GM19438 (cell line): ENCODE results near the gene PPIL1.

Experiments
- ATAC-seq: cut with Tn5 transposase; IDR thresholded peaks from one replicate; pipeline ENCODE4 v1.9.1; 2021; ENCODE audit warnings: low read depth; ENCODE audit not compliant: unreplicated experiment

PPIL1 gene

GRCh38 chr6:36857325-36857724, 17.3 kb downstream of the PPIL1 start:
- no peak for ATAC-seq

DNA sequence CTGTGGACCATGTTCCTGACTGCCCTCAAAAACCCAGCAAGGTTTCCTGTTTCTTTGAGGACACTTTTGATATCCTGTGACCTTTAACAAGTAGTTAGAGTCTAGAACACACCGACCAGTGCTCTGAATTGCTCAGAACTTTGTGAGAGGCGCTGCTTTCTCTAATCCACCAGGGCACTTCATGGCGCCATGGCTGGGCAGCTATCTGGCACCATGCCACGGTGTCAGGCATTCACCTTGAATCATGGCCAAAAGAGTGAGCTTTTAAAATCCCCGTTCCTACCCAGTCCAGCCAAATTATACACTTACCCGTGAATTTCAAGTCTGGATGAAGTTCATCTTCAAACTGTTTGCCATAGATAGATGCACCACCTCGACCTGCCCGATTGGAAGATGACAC, 18.3 kb downstream of the PPIL1 start:
- no peak for ATAC-seq

DNA sequence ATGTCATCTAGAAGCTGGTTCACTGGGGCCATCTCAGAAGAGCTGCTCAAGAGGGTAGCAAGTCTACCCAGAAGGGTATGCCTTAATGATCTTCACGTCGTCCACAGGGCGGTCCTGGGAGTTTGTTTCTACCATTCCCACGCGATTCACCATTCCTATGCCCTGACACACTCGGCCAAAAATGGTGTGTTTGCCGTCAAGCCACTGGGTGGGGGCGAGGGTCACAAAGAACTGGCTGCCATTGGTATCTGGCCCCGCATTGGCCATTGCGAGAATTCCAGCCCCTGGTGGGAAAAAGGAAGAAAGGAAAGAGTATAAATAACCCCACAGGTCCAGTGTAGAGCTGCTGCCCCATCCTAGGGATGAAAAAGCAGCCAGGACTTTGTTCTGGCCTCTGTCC, 18.9 kb downstream of the PPIL1 start:
- ATAC-seq, result no peak

DNA sequence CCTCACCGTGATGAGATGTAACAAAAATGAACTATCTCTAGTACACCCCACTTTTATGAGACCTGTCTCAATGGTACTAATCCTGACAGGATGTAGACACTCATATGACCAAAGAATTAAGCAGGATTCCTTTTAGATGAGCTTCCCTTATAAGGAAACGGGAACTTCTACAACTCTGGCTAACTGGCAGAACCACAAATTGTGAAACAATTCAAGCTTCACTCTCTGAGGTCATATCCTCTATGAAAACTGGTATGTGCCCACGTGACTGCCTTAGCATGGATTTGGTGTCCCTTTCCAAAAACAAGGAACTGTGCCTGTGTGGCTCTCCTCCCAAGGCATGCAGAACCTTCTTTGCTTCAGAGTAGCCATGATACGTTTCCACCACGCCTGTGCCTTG, 21.3 kb downstream of the PPIL1 start:
- no peak for ATAC-seq

DNA sequence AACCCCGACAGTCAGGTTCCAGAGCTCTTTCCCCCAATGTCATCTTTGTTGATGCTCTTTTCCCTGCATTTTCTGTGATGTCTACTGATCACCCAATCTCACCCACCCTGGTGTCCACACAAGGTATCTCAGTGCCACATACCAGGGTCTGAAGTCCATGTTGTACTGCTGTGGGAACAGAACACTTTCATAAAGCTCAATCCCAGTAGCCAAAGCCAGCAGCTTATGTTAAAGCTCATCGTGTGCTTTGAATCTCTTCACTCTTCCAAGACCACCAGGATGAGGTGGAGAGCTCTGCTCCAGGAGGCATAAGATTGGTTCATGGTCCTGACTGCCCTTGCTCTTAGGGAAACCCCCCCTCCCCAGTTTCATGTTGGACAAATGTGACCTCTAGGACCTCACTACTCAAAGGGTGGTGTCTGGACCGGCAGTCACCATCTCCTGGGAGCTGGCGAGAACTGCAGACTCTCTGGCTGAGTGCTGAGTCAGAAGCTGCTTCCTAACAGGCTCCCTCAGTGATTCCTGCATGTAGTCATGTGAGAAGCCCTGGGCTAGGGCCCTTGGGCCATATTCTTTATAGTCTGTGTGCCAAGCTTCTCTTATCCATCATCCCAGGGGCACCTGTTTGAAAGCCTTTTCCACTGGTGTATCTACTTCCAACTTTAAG, 22.0 kb downstream of the PPIL1 start:
- ATAC-seq, result no peak

DNA sequence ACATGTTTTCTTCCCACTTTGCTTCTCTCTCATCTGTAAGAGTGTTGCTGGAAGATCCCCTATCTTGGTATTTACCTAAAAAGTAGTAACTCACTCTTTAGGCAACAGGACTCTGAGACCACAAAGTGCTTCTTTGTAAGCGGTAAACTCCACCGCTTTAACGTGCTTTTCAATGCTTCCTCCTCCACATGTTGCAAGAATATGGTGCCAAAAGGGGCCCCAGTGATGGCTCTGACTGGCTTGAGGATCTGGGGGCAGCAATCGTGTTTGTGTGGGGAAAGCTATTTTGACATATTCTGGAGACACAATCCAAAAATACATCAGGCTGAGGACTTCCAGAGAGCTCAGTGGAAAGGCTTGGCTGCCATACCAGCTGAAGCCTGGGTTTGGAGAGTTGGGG, 23.0 kb downstream of the PPIL1 start:
- no peak for ATAC-seq

DNA sequence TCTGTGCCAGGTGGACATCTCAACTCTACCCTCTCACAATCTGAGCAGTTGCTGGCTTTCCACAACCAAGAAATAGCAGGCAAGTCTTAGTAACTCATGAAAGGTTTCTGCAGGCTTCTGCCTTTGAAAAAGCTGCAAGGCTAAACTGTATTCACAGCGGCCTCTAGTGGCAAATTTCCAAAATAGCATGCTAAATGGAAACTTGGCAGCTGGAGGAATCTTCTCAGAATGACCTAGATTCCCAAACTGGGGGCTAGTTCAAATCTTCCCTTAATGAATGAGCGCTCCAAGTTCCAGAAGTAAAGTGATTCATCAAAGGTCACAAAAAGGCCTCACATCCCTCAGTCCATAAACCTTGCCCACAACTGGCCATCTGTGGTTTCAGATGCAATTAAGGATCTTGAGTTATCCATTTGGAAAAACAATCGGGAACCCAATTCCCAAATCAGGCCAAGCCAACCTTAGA, 23.4 kb downstream of the PPIL1 start:
- ATAC-seq, result no peak

DNA sequence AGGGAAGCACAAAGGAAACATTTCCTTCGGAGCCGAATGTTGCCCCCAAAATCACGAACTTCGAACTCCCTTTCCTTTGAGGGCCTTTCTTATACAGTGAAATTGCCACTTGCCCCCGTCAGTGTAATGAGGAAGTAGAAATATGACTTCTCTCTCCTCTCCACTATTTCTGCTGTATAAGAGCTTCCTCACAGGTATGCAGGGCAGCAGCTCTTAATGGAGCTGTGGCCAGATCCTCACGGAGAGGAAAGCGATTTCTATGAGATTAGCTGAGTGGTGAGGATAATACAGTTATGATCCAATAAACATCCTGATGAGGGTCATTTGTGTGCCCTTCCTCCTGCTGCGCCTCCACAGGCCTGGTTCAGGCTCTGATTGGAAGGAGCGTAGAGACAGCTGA, 24.6 kb downstream of the PPIL1 start:
- ATAC-seq, result no peak

DNA sequence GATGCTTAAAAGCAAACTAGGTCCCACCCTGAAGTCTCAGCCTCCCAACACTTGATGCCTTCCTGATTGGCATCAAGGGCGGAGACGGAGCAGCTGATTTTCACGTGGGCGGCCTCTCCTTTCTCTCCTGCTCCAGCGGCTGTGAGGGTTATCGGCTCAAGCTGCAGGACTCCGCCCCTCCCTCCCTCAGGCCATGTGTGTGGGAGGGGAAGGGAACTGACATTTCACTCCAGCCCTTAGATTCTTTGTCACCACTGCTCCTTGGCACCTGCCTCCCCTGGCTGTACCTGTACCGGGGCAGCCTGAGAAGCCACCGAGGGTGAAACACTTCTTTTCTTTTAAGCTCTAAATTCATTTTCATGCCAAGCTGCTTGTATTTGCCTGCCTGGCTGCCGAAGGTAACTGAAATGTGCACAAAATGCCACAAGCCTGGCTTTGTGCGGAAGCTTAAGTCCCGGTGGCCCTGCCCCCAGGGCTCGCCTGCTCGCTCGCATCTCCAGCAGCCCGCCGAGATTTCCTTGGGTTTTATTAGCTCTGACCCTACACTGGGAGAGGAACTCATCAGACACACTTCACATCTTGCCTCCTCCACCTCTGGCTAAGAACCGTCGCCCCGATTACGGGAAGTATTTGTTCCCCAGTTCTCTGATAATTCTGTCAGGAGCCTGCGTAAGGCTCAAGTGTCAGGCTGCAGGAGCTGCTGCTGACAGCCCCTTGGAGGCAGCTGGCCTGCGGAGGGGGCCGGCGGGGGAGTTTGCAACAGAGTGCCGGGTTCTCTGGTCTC, 25.8 kb downstream of the PPIL1 start:
- ATAC-seq, result no peak

- no peak for ATAC-seq
These were observed 26.6 kb downstream of the PPIL1 start for GRCh38 chr6:36847991-36848390.

DNA sequence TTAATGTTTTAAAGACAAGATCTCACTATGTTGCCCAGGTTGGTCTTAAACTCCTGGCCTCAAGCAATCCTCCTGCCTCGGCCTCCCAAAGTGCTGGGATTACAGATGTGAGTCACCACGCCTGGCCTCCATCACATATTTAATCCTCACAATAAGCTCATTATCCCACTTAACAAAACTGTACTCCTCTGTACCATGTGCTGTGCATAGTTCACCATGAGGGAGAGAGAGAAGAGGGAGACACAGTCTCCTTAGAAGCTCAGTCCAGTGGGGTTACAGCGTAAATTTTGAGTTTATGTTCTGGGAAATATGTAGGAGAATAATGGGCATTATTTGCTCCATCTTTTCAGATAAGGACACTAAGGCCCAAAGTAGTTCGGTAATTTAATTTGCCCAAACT, 27.5 kb downstream of the PPIL1 start:
- no peak for ATAC-seq

- ATAC-seq, result no peak
These were observed 29.4 kb downstream of the PPIL1 start for GRCh38 chr6:36845233-36845632.

DNA sequence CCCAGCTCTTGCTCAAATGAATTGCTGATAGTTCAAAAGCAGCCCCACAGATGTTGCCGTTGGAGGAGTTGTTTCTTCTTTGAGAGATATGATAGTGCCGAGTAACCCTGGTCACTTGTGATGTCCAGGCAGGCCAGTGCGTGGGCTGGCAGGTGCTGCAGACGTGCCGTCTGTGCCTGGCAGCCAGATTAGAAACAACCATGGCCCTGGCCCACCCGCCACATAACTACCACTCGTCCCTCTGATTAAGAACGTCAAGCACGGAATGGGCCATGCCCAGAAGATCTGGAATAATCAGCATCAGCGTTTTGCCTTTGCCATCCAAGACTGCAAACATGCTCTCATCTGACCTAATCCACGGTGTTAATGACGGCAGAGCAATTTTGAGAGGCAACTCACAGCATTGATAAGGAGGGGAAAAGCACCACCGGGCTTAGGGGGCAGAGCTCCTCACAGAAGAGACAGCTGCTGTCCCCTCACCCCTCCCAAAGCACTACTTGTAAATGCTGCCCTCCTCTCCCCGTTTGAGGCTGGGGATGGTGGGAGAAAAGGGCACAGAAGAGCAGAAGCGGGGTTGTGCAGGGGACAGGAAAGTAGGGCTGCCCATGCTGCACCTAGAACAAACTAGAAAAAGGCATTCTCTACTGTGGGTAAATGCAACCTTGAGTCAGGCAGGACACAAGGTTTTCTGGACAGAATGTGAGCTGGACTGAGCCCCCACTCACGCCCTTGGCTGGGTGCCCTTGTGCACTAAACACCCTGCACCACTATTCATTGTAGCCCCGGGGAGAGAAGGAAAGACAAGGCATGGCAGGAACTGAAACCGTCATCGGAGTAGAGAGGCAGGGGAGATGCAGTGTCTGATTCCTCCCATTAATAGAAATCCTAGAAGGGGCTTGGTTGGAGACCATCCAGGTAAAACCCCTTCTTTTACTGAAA, 30.1 kb downstream of the PPIL1 start:
- no peak for ATAC-seq

DNA sequence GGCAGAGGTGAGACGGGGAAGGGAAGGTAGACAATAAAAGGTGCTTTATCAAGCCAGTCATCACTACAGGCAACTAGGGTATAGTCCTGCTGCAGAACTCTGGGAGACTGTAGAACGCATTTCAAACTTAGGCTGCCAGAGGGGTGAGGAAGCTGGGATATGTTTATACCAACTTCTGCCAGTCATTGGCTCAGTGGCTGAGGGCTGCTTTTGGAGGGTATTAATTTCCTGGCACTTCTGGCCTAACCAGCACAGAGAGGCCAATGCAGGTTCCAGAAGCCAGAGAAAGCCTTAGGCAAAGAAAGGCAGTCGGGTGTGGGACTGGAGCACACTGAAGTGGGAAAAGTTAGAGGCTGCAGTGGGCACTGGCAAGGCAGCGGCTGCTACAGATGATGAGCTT, 31.4 kb downstream of the PPIL1 start:
- ATAC-seq, result no peak

- ATAC-seq, result no peak
These were observed 32.8 kb downstream of the PPIL1 start for GRCh38 chr6:36841756-36842155.

GRCh38 chr6:36840432-36841403, 33.9 kb downstream of the PPIL1 start:
- no peak for ATAC-seq

DNA sequence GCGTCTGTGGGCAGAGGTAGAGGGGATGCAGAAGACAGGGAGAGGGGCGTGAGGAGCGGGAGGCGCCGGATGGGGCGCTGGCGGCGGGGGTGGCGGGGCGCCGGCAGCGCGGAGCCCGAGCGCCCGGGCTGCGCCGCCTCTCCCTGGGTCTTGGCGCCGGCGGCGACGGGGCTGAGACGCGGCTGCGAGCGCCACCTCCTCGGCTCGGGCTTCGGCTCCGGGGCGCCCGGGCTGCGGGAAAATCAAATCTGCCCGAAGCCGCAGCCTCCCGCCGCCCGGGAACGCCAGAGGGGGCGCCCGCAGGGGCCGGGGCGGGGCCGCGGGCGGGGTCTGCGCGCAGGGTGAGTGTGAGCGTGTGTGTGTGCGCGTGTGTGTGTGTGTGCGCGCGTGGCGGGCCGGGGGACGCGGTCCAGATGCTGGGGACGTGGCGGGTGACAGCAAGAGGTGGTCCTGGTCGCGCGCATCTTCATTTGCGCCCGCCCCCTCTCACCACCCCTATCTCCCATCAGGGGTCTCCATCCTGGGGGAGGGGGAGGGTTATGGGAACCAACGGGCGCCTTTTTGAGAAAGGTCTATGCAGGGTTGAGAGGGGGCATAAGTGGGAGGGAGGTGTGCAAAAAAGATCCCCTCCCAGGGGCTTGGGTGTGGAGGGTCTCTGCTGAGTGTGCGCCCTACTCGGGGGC, 34.7 kb downstream of the PPIL1 start:
- no peak for ATAC-seq

- no peak for ATAC-seq
These were observed 35.5 kb downstream of the PPIL1 start, which contains the start of gene CPNE5 for GRCh38 chr6:36838896-36839748. Gene CPNE5, minus strand, starts transcription at chr6:36839444. Its CDS starts 67 bp downstream, at chr6:36839377.
